Activated CD8-positive, alpha-beta memory T cell treated with anti-CD3 and anti-CD28 coated beads, Interleukin-2, amount 50 U/mL, for 24 hours (primary cell): ENCODE data around the gene DLG5.
"Not testable (repeated sequence)": the region's sequence is repeated elsewhere in the genome, so short reads cannot be mapped to it uniquely, and the experiment has no call there.

Source experiments
- DNase-seq: peaks from one replicate; pipeline ENCODE4 v3.0.0-alpha.2; 2020; ENCODE audit errors: extremely low read depth

Gene DLG5

GRCh38 chr10:77768039-77768438 lies 158.5 kb downstream of the DLG5 start:
- DNase-seq: no peak

- DNase-seq: no peak
Measured at GRCh38 chr10:77763453-77764430, 162.8 kb downstream of the DLG5 start.

- not testable (repeated sequence) for DNase-seq
Measured at GRCh38 chr10:77758406-77758805, 168.1 kb downstream of the DLG5 start.

- no peak for DNase-seq
Measured at GRCh38 chr10:77756319-77757232, 170.0 kb downstream of the DLG5 start.

- no peak for DNase-seq
Measured at GRCh38 chr10:77746047-77746707, 180.4 kb downstream of the DLG5 start.

GRCh38 chr10:77744245-77744644 lies 182.3 kb downstream of the DLG5 start:
- no peak for DNase-seq

GRCh38 chr10:77742172-77742571 lies 184.4 kb downstream of the DLG5 start:
- no peak for DNase-seq

- no peak for DNase-seq
Measured at GRCh38 chr10:77741746-77742145, 184.8 kb downstream of the DLG5 start.
